ENCODE data around the gene WEE1.
"Not testable (repeated sequence)": the region's sequence is repeated elsewhere in the genome, so short reads cannot be mapped to it uniquely, and the experiment has no call there.

The WEE1 gene

GRCh38 chr11:9573052-9573774, at the start of gene WEE1:
Gene WEE1 (plus strand): TSS chr11:9573670. CDS start chr11:9573934, 264 bp downstream.
- DNase-seq, result peak; percentile 97
- in situ Hi-C loops (cut with HindIII; ENCODE audit: low pct_ligation_motif_present, low pct_unique_long_range_greater_than_20kb, low sequenced_read_pairs), result no loop called here

GRCh38 chr11:9524001-9524400, 49.5 kb upstream of the WEE1 start:
- in situ Hi-C loops (cut with HindIII; ENCODE audit: low pct_ligation_motif_present, low pct_unique_long_range_greater_than_20kb, low sequenced_read_pairs), result no loop called here
- DNase-seq, result no peak

GRCh38 chr11:9525116-9525515, 48.4 kb upstream of the WEE1 start:
- DNase-seq, result no peak
- in situ Hi-C loops (cut with HindIII; ENCODE audit: low pct_ligation_motif_present, low pct_unique_long_range_greater_than_20kb, low sequenced_read_pairs), result no loop called here

GRCh38 chr11:9527481-9528135, 45.9 kb upstream of the WEE1 start:
- in situ Hi-C loops (cut with HindIII; ENCODE audit: low pct_ligation_motif_present, low pct_unique_long_range_greater_than_20kb, low sequenced_read_pairs), result no loop called here
- no peak for DNase-seq

- no peak for DNase-seq
- in situ Hi-C loops (cut with HindIII; ENCODE audit: low pct_ligation_motif_present, low pct_unique_long_range_greater_than_20kb, low sequenced_read_pairs), result no loop called here
Observed at GRCh38 chr11:9528136-9528501, 45.4 kb upstream of the WEE1 start.

- no peak for DNase-seq
- in situ Hi-C loops (cut with HindIII; ENCODE audit: low pct_ligation_motif_present, low pct_unique_long_range_greater_than_20kb, low sequenced_read_pairs), result no loop called here
Observed at GRCh38 chr11:9528573-9529333, 44.7 kb upstream of the WEE1 start.

GRCh38 chr11:9529334-9529650, 44.2 kb upstream of the WEE1 start:
- in situ Hi-C loops (cut with HindIII; ENCODE audit: low pct_ligation_motif_present, low pct_unique_long_range_greater_than_20kb, low sequenced_read_pairs), result no loop called here
- DNase-seq, result no peak

- no peak for DNase-seq
- in situ Hi-C loops (cut with HindIII; ENCODE audit: low pct_ligation_motif_present, low pct_unique_long_range_greater_than_20kb, low sequenced_read_pairs), result no loop called here
Observed at GRCh38 chr11:9530020-9530621, 43.3 kb upstream of the WEE1 start.

- DNase-seq, result no peak
- in situ Hi-C loops (cut with HindIII; ENCODE audit: low pct_ligation_motif_present, low pct_unique_long_range_greater_than_20kb, low sequenced_read_pairs), result no loop called here
Observed at GRCh38 chr11:9530901-9531625, 42.4 kb upstream of the WEE1 start.

- in situ Hi-C loops (cut with HindIII; ENCODE audit: low pct_ligation_motif_present, low pct_unique_long_range_greater_than_20kb, low sequenced_read_pairs), result no loop called here
- DNase-seq, result no peak
Observed at GRCh38 chr11:9533058-9533457, 40.4 kb upstream of the WEE1 start.

- no peak for DNase-seq
- in situ Hi-C loops (cut with HindIII; ENCODE audit: low pct_ligation_motif_present, low pct_unique_long_range_greater_than_20kb, low sequenced_read_pairs), result no loop called here
Observed at GRCh38 chr11:9533736-9534473, 39.6 kb upstream of the WEE1 start.

GRCh38 chr11:9535189-9535781, 38.2 kb upstream of the WEE1 start:
- peak; percentile 63 for DNase-seq
- in situ Hi-C loops (cut with HindIII; ENCODE audit: low pct_ligation_motif_present, low pct_unique_long_range_greater_than_20kb, low sequenced_read_pairs), result no loop called here

- in situ Hi-C loops (cut with HindIII; ENCODE audit: low pct_ligation_motif_present, low pct_unique_long_range_greater_than_20kb, low sequenced_read_pairs), result no loop called here
- no peak for DNase-seq
Observed at GRCh38 chr11:9538548-9538947, 34.9 kb upstream of the WEE1 start.

- in situ Hi-C loops (cut with HindIII; ENCODE audit: low pct_ligation_motif_present, low pct_unique_long_range_greater_than_20kb, low sequenced_read_pairs), result not testable (repeated sequence)
Observed at GRCh38 chr11:9549216-9549615, 24.3 kb upstream of the WEE1 start.

GRCh38 chr11:9550191-9550628, 23.3 kb upstream of the WEE1 start:
- no peak for DNase-seq
- in situ Hi-C loops (cut with HindIII; ENCODE audit: low pct_ligation_motif_present, low pct_unique_long_range_greater_than_20kb, low sequenced_read_pairs), result no loop called here

More at GRCh38 chr11:9549216-9549615, 24.3 kb upstream of the WEE1 start:
- DNase-seq, result not testable (repeated sequence)

- in situ Hi-C loops (cut with HindIII; ENCODE audit: low pct_ligation_motif_present, low pct_unique_long_range_greater_than_20kb, low sequenced_read_pairs), result no loop called here
- no peak for DNase-seq
Observed at GRCh38 chr11:9561279-9561982, 12.0 kb upstream of the WEE1 start.

- in situ Hi-C loops (cut with HindIII; ENCODE audit: low pct_ligation_motif_present, low pct_unique_long_range_greater_than_20kb, low sequenced_read_pairs), result no loop called here
- DNase-seq, result no peak
Observed at GRCh38 chr11:9562716-9563115, 10.8 kb upstream of the WEE1 start.
